DND-41 (cell line): Measurements from ENCODE around the gene IFT122.
"Not testable (repeated sequence)": the region's sequence is repeated elsewhere in the genome, so short reads cannot be mapped to it uniquely, and the experiment has no call there.

Source experiments
- EZH2 ChIP-seq: IDR thresholded peaks from 3 replicates; pipeline ENCODE4 v1.6.1; 2012; ENCODE audit warnings: borderline replicate concordance, low read depth, mild to moderate bottlenecking, moderate library complexity, low read length, inconsistent platforms; ENCODE audit not compliant: severe bottlenecking
- TF ChIP-seq, protein P1 (sequence below): IDR thresholded peaks from 2 replicates; pipeline ENCODE4 v1.5.1; 2012; ENCODE audit warnings: borderline replicate concordance, low read length, moderate library complexity, mild to moderate bottlenecking; ENCODE audit not compliant: poor library complexity, severe bottlenecking; ENCODE audit errors: extremely low read depth

DNA sequence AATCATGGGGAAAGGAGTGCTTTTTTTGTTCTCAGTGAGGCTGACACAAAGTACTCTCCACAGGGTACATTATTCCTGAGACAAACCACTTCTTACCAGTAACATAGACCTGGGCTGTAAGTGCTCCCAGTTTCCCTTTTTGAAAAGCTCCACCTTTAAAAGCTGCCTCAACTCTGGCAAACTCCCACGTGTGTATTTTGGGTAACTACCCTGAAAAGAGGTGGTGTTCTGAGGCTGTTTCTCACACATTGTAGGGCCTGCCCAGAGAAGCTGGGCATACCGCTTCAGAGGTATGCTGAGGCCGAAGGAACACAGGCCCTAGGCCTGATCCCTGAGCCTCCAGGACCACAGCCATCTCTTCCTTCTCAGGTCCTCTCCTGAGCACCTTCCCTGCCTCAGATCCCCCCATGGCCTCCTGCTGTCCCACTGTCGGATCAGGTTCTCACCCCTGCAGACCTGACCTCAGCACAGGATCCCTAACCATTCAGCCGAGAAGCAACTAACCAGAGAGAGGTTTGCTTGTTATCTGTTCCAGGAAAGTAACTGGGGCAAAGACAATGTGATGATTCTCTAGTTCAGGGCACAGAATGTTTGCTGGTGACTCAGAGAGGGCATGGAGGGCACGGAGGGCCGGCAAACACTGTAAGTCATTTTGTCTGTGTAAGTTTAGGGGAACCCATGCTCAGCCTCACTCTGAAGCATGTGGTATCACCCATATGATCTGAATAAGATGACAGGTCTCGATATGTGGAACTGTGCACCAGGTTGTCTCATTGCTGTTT lies 47.7 kb upstream of the IFT122 start:
- TF ChIP-seq, protein P1, sequence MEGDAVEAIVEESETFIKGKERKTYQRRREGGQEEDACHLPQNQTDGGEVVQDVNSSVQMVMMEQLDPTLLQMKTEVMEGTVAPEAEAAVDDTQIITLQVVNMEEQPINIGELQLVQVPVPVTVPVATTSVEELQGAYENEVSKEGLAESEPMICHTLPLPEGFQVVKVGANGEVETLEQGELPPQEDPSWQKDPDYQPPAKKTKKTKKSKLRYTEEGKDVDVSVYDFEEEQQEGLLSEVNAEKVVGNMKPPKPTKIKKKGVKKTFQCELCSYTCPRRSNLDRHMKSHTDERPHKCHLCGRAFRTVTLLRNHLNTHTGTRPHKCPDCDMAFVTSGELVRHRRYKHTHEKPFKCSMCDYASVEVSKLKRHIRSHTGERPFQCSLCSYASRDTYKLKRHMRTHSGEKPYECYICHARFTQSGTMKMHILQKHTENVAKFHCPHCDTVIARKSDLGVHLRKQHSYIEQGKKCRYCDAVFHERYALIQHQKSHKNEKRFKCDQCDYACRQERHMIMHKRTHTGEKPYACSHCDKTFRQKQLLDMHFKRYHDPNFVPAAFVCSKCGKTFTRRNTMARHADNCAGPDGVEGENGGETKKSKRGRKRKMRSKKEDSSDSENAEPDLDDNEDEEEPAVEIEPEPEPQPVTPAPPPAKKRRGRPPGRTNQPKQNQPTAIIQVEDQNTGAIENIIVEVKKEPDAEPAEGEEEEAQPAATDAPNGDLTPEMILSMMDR: not testable (repeated sequence)
- TF ChIP-seq EZH2: not testable (repeated sequence)
